GM12878 (cell line): Measurements from ENCODE around the gene LRRC27. TPM values are rescaled to one million over a fixed set of nuclear protein-coding genes. Genes with fewer than 3 reads are reported as not detected.

Experiments used
- ATAC-seq: fragments of 200-7000 bp; cut with Tn5 transposase; 3 replicates; pipeline ENCODE4 v1.9.1; 2020; ENCODE audit warnings: mild to moderate bottlenecking, moderate library complexity
- BruUV-seq: library from RNA; stranded (reverse); fragments of 400-500 nt; replicated peaks from 2 replicates; lab custom pipeline; 2021; lab: Mats Ljungman, UMichigan
- CTCF ChIA-PET: fragments of 300-600 bp; sonication (Branson Sonifier 250); formaldehyde crosslinking; extraction: SDS; loops from one replicate; lab custom pipeline; 2021; ENCODE audit warnings: inconsistent platforms; lab: Yijun Ruan, JAX
- POLR2A ChIA-PET: fragments of 350-600 bp; formaldehyde crosslinking; extraction: SDS; loops from one replicate; lab custom pipeline; 2021; ENCODE audit warnings: inconsistent platforms; lab: Charles Lee
- RAD21 ChIA-PET: fragments of 300-600 bp; sonication (Branson Sonifier 250); formaldehyde crosslinking; loops from one replicate; lab custom pipeline; 2023; ENCODE audit warnings: antibody characterized with exemption; ENCODE audit not compliant: unreplicated experiment; lab: Charles Lee
- SMC1A ChIA-PET: fragments of 300-600 bp; sonication (Branson Sonifier 250); formaldehyde crosslinking; loops from one replicate; lab custom pipeline; 2023; ENCODE audit not compliant: unreplicated experiment, uncharacterized antibody; lab: Charles Lee
- DNase-seq: peaks from one replicate; pipeline ENCODE4 v3.0.0-alpha.2; 2011; ENCODE audit warnings: low read depth, low spot score
- FAIRE-seq: peaks from 3 replicates; lab custom pipeline; 2011; peaks lifted over from hg19 to GRCh38; lab: Jason Lieb, UNC
- H2AFZ ChIP-seq: 2 replicates; pipeline ENCODE4 v1.6.0; 2011; ENCODE audit warnings: low read depth, low read length, control low read depth; ENCODE audit not compliant: control insufficient read depth
- H3K27ac ChIP-seq: 2 replicates; pipeline ENCODE4 v1.5.1; 2011; ENCODE audit warnings: control low read depth; ENCODE audit not compliant: control insufficient read depth, insufficient read depth
- H3K27me3 ChIP-seq, 2 experiments: replicated peaks in 1 of 2; 2 replicates each; pipeline versions ENCODE4 v1.6.0 to v1.6.1; 2011; ENCODE audit warnings: low read length in 1 of 2; ENCODE audit not compliant: control insufficient read depth in 2 of 2, insufficient read depth in 2 of 2
- H3K36me3 ChIP-seq, 2 experiments: 2 replicates each; pipeline ENCODE4 v1.5.1; 2011; ENCODE audit warnings: low read length in 1 of 2; ENCODE audit not compliant: control insufficient read depth in 2 of 2, insufficient read depth in 2 of 2
- H3K4me1 ChIP-seq: 2 replicates; pipeline ENCODE4 v1.6.1; 2011; ENCODE audit warnings: mild to moderate bottlenecking, low read length, moderate library complexity, mixed read lengths; ENCODE audit not compliant: control insufficient read depth, insufficient read depth
- H3K4me2 ChIP-seq: 2 replicates; pipeline ENCODE4 v1.6.0; 2011; ENCODE audit warnings: control low read depth; ENCODE audit not compliant: control insufficient read depth, insufficient read depth
- H3K4me3 ChIP-seq: fragments of 200-600 bp; sonication (generic); 2 replicates; pipeline ENCODE4 v1.5.1; 2016
- H3K79me2 ChIP-seq: 2 replicates; pipeline ENCODE4 v1.6.0; 2011; ENCODE audit warnings: low read length; ENCODE audit not compliant: control insufficient read depth, insufficient read depth
- H3K9ac ChIP-seq: 2 replicates; pipeline ENCODE4 v1.8.0; 2011; ENCODE audit warnings: low read length, control low read depth, mixed read lengths; ENCODE audit not compliant: control insufficient read depth, insufficient read depth
- H3K9me3 ChIP-seq: replicated peaks from 3 replicates; pipeline ENCODE4 v1.5.1; 2011; ENCODE audit warnings: mild to moderate bottlenecking, low read length; ENCODE audit not compliant: control insufficient read depth, insufficient read depth
- H4K20me1 ChIP-seq: 2 replicates; pipeline ENCODE4 v1.6.0; 2011; ENCODE audit not compliant: control insufficient read depth, insufficient read depth
- ASH2L ChIP-seq: fragments of 300-600, 200-600 bp; sonication (generic); IDR thresholded peaks from 2 replicates; pipeline ENCODE4 v1.6.1; 2017; ENCODE audit warnings: low read depth, mild to moderate bottlenecking, borderline replicate concordance
- MYC ChIP-seq: IDR thresholded peaks from 2 replicates; pipeline ENCODE4 v1.6.1; 2011; ENCODE audit warnings: mild to moderate bottlenecking, low read length, moderate library complexity, inconsistent platforms; ENCODE audit not compliant: insufficient read depth, insufficient replicate concordance, insufficient read length, severe bottlenecking
- NFYB ChIP-seq: IDR thresholded peaks from 2 replicates; pipeline ENCODE4 v1.6.1; 2011; ENCODE audit warnings: low read depth, mild to moderate bottlenecking, low read length, improper control_type of control experiment, moderate library complexity; ENCODE audit not compliant: insufficient read depth
- PML ChIP-seq: IDR thresholded peaks from 2 replicates; pipeline ENCODE4 v1.6.1; 2012; ENCODE audit warnings: low read length, inconsistent platforms
- RAD21 ChIP-seq: IDR thresholded peaks from 2 replicates; pipeline ENCODE4 v1.6.1; 2011; ENCODE audit warnings: mild to moderate bottlenecking, low read depth, low read length, moderate library complexity; ENCODE audit not compliant: insufficient read depth
- SRF ChIP-seq, 2 experiments: IDR thresholded peaks; 2 replicates each; pipeline ENCODE4 v1.6.1; 2011; ENCODE audit warnings: low read depth in 2 of 2, low read length in 2 of 2, mild to moderate bottlenecking in 1 of 2, moderate library complexity in 1 of 2
- TARDBP ChIP-seq: IDR thresholded peaks from 2 replicates; pipeline ENCODE4 v1.6.1; 2016; ENCODE audit warnings: borderline replicate concordance
- TBL1XR1 ChIP-seq: IDR thresholded peaks from 2 replicates; pipeline ENCODE4 v1.6.1; 2012; ENCODE audit warnings: low read depth, low read length, improper control_type of control experiment
- WGBS: methylation state at CpG from one replicate; pipeline ENCODE4 v1.1.6; 2016; ENCODE audit warnings: low lambda C conversion rate; ENCODE audit not compliant: insufficient replicate concordance, insufficient coverage; ENCODE audit errors: missing lambda C conversion rate; 5-methylcytosine and 5-hydroxymethylcytosine counted together
- in situ Hi-C: fragments of 300-500 bp; cut with MboI; formaldehyde crosslinking; loops from 9 replicates; pipeline ENCODE4 v1.14.3; 2018; ENCODE audit warnings: mixed read lengths
- intact Hi-C: fragments of 100-400 bp; cut with micrococcal nuclease; formaldehyde crosslinking; loops from one replicate; pipeline ENCODE4 v1.14.2; 2022; ENCODE audit not compliant: unreplicated experiment
- polyA plus RNA-seq, 11 experiments: library from polyadenylated mRNA; depleted of rRNA in 4 of 11; unstranded in 6 of 11; stranded (reverse) in 5 of 11; fragments of >200 nt; fragmentation: Nextera tagmentation in 4 of 11; fragmentation: Illumina TruSeq in 1 of 11; extraction: Ambion mirVana in 4 of 11; extraction: Trizol in 1 of 11; gene quantifications; 1 replicate in 1 of 11; 2 replicates in 10 of 11; pipeline versions ENCODE4 v1.2.1 to v1.2.3, GENCODE V29; 2011 to 2016; ENCODE audit warnings: inconsistent platforms in 2 of 11, missing spikeins in 2 of 11, low read depth in 1 of 11
- total RNA-seq, 4 experiments: library from RNA; depleted of rRNA in 3 of 4; stranded (reverse); fragments of >200 nt in 3 of 4; fragmentation: Illumina TruSeq in 1 of 4; extraction: Trizol in 1 of 4; gene quantifications; 2 replicates each; pipeline versions ENCODE4 v1.2.1 to v1.2.3, GENCODE V29; 2013 to 2021

Gene LRRC27
- total and polyA plus RNA-seq, 10 of the 15 experiments (the other 5 are each of a cell fraction or from before 2014, with no cell fraction given): 0.48 to 6.9 (median 4.7) TPM

- H3K4me3 ChIP-seq: no peak overlapping the region
- SMC1A ChIA-PET: no interaction called here
- BruUV-seq: no TSS peak
- H2AFZ ChIP-seq: no peak overlapping the region
- H3K79me2 ChIP-seq: peaks cover 8% of the 10 kb centered on the region
- no peak overlapping the region for H3K4me2 ChIP-seq
- peaks cover 1% of the 10 kb centered on the region; the same call in 1 of the 3 replicates for H3K9me3 ChIP-seq
- H3K9ac ChIP-seq: no peak overlapping the region
- no peaks in the 10 kb centered on the region for H4K20me1 ChIP-seq
- FAIRE-seq (no peak), DNase-seq (no peak), ATAC-seq (no peak)
- TF ChIP-seq MYC (no peak), RAD21 (no peak), SRF (IDR thresholded peaks at IDR 0.05; ENCODE audit: low read depth in 2 of 2, low read length in 2 of 2) (no peak), TBL1XR1 (no peak), NFYB (no peak), ASH2L (no peak), PML (no peak), TARDBP (no peak)
- CTCF ChIA-PET: no interaction called here
- intact Hi-C loops (loop anchor here (5.0 to 10.0 kb wide), 2 partner anchors 213 to 251 kb away; partner anchors contain the start of gene INPP5A), in situ Hi-C loops (no loop called here)
- RAD21 ChIA-PET: no interaction called here
- H3K36me3 ChIP-seq: peaks cover 0 to 3% of the 10 kb centered on the region in 2 experiments; a peak in 1 of 4 replicates
- H3K27ac ChIP-seq: no peak overlapping the region
- no peaks in the 10 kb centered on the region for H3K27me3 ChIP-seq
- 90% methylated on average over 1 of the region's 1 CpG for WGBS
- H3K4me1 ChIP-seq: peaks cover 40% of the 10 kb centered on the region
- POLR2A ChIA-PET: no interaction called here
These were observed 7.8 kb upstream of the LRRC27 start for GRCh38 chr10:132324186-132324585.
